K562 (cell line): Measurements from ENCODE around the gene PIANP. TPM values are rescaled to one million over a fixed set of nuclear protein-coding genes. Genes with fewer than 3 reads are reported as not detected.

Source experiments
- BMI1 ChIP-seq: fragments of 150-350 bp; IDR thresholded peaks from 2 replicates; pipeline ENCODE4 v1.6.1; 2014; ENCODE audit warnings: low read length
- BRF2 ChIP-seq: IDR thresholded peaks from 3 replicates; pipeline ENCODE4 v1.6.1; 2011; ENCODE audit warnings: borderline replicate concordance, mild to moderate bottlenecking; ENCODE audit not compliant: insufficient read length, insufficient read depth
- CREB5 ChIP-seq: fragments of 250-450 bp; sonication (Bioruptor Pico); IDR thresholded peaks from 2 replicates; pipeline ENCODE4 v1.5.0; 2020; ENCODE audit warnings: mild to moderate bottlenecking
- HDGF ChIP-seq: fragments of 450-650 bp; IDR thresholded peaks from 2 replicates; pipeline ENCODE4 v1.6.1; 2016
- HLTF ChIP-seq: fragments of 450-650 bp; IDR thresholded peaks from 2 replicates; pipeline ENCODE4 v1.6.1; 2016
- MECOM ChIP-seq: fragments of 250-450 bp; sonication (Bioruptor Pico); IDR thresholded peaks from 2 replicates; pipeline ENCODE4 v1.8.0; 2022; ENCODE audit warnings: inconsistent platforms
- RB1 ChIP-seq: fragments of 450-650 bp; IDR thresholded peaks from 2 replicates; pipeline ENCODE4 v1.6.1; 2017; ENCODE audit warnings: low read depth, mild to moderate bottlenecking
- RBM39 ChIP-seq: fragments of 200-400 bp; formaldehyde crosslinking; optimal IDR thresholded peaks from 2 replicates; pipeline ENCODE3; 2018; ENCODE audit warnings: low read depth, low read length
- SMAD3 ChIP-seq: fragments of 450-650 bp; formaldehyde crosslinking; conservative IDR thresholded peaks from 2 replicates; pipeline ENCODE4 v1.4.0; 2020; ENCODE audit warnings: mild to moderate bottlenecking
- SP2 ChIP-seq: IDR thresholded peaks from 2 replicates; pipeline ENCODE4 v1.6.1; 2011; ENCODE audit warnings: mild to moderate bottlenecking, low read depth, low read length, moderate library complexity; ENCODE audit not compliant: poor library complexity, severe bottlenecking; ENCODE audit errors: extremely low read depth
- SUPT5H ChIP-seq: fragments of 450-650 bp; IDR thresholded peaks from 2 replicates; pipeline ENCODE4 v1.6.1; 2016
- THRAP3 ChIP-seq: fragments of 450-650 bp; IDR thresholded peaks from 2 replicates; pipeline ENCODE4 v1.6.1; 2016; ENCODE audit warnings: mild to moderate bottlenecking, inconsistent platforms, borderline replicate concordance
- TRIM24 ChIP-seq, 2 experiments: fragments of 450-650 bp; IDR thresholded peaks; 2 replicates each; pipeline ENCODE4 v1.6.1; 2016
- ZNF395 ChIP-seq: fragments of 200-800 bp; sonication (Bioruptor generic); IDR thresholded peaks from 2 replicates; pipeline ENCODE4 v1.6.1; 2017; ENCODE audit warnings: missing genetic modification characterization, missing compliant biosample characterization
- ZNF695 ChIP-seq: fragments of 450-650 bp; formaldehyde crosslinking; IDR thresholded peaks from 2 replicates; pipeline ENCODE4 v1.4.0; 2020; ENCODE audit warnings: mild to moderate bottlenecking, moderate library complexity
- ZNF764 ChIP-seq: fragments of 250-450 bp; sonication (Bioruptor Pico); IDR thresholded peaks from 2 replicates; pipeline ENCODE4 v1.4.0; 2020; ENCODE audit warnings: low read depth, mild to moderate bottlenecking, moderate library complexity
- ZNF77 ChIP-seq: fragments of 250-450 bp; sonication (Bioruptor Pico); IDR thresholded peaks from 2 replicates; pipeline ENCODE4 v1.5.0; 2020
- polyA plus RNA-seq, 8 experiments: library from polyadenylated mRNA; depleted of rRNA in 4 of 8; stranded (reverse) in 5 of 8; unstranded in 3 of 8; fragments of >200 nt; fragmentation: Nextera tagmentation in 2 of 8; fragmentation: Illumina TruSeq in 1 of 8; extraction: Ambion mirVana in 2 of 8; extraction: Trizol in 1 of 8; gene quantifications; 2 replicates each; pipeline versions ENCODE4 v1.2.1 to v1.2.3, GENCODE V29; 2011 to 2014; ENCODE audit warnings: inconsistent platforms in 1 of 8, missing spikeins in 1 of 8
- total RNA-seq, 7 experiments: library from RNA; depleted of rRNA in 6 of 7; stranded (reverse); fragments of >200 nt in 6 of 7; fragmentation: Illumina TruSeq in 2 of 7; extraction: Trizol in 2 of 7; gene quantifications; 2 replicates each; pipeline versions ENCODE4 v1.2.1 to v1.2.3, GENCODE V29; 2011 to 2021; ENCODE audit warnings: low replicate concordance in 1 of 7
- TF ChIP-seq, protein P1 (sequence below), 2 experiments: fragments of 150-350 bp in 1 of 2; IDR thresholded peaks; 2 replicates each; pipeline ENCODE4 v1.6.1; 2012 to 2016; ENCODE audit warnings: low read depth in 2 of 2, low read length in 2 of 2, mild to moderate bottlenecking in 1 of 2, moderate library complexity in 1 of 2
- TF ChIP-seq, protein P2 (sequence below), 2 experiments: IDR thresholded peaks; 2 replicates each; pipeline ENCODE4 v1.6.1; 2012; ENCODE audit warnings: improper control_type of control experiment in 2 of 2, low read depth in 2 of 2, low read length in 2 of 2, borderline replicate concordance in 1 of 2

The PIANP gene
- total and polyA plus RNA-seq, 9 of the 15 experiments (the other 6 are each of a cell fraction or from before 2014, with no cell fraction given): 0.07 TPM; not detected in 8

DNA sequence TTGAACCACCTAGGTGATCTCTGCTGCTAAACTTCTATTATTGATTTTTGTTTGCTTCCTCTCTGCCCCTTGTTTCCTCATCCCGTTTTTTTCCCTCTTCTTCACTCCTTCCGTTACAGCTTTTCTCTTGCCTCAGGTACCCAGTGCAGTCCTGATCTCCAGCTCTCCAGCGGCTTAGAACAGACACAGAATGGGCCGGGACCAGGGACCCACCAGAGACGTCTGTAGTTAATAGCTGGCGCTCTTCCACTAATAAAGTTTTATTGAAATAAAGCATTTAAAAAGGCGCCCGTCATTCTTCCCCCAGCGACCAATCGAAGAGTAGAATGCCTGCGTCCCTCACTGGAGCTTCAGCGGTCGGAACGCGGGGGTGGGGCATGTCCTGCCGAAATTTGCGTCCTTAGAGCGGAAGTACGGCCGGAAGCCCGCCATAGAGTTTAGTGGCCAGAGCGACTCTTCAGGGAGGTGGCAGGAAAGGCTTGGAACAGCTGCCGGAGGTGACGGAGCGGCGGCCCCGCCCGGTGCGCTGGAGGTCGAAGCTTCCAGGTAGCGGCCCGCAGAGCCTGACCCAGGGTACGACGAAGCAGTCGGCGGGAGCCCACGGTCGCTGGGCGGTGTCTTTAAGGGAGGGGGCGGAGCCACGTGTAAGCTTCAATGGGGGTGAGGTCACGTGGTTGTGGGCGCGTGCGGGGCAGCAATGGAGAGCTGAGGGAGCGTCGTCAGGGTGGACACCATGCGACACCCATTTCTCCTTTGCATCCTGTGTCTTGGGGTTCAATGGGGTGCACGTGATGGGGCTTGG is 23.2 kb upstream of the PIANP start, which contains the start of gene COPS7A (continued):
- TF ChIP-seq, protein P1, sequence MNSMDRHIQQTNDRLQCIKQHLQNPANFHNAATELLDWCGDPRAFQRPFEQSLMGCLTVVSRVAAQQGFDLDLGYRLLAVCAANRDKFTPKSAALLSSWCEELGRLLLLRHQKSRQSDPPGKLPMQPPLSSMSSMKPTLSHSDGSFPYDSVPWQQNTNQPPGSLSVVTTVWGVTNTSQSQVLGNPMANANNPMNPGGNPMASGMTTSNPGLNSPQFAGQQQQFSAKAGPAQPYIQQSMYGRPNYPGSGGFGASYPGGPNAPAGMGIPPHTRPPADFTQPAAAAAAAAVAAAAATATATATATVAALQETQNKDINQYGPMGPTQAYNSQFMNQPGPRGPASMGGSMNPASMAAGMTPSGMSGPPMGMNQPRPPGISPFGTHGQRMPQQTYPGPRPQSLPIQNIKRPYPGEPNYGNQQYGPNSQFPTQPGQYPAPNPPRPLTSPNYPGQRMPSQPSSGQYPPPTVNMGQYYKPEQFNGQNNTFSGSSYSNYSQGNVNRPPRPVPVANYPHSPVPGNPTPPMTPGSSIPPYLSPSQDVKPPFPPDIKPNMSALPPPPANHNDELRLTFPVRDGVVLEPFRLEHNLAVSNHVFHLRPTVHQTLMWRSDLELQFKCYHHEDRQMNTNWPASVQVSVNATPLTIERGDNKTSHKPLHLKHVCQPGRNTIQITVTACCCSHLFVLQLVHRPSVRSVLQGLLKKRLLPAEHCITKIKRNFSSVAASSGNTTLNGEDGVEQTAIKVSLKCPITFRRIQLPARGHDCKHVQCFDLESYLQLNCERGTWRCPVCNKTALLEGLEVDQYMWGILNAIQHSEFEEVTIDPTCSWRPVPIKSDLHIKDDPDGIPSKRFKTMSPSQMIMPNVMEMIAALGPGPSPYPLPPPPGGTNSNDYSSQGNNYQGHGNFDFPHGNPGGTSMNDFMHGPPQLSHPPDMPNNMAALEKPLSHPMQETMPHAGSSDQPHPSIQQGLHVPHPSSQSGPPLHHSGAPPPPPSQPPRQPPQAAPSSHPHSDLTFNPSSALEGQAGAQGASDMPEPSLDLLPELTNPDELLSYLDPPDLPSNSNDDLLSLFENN (IDR thresholded peaks at IDR 0.05; ENCODE audit: low read depth in 2 of 2, low read length in 2 of 2): no peak
- no peak for TF ChIP-seq ZNF764 (CRISPR knock-in tag)
- TF ChIP-seq SP2: peak; percentile 84
- no peak for TF ChIP-seq SMAD3 (CRISPR knock-in tag)
- TF ChIP-seq RBM39: no peak
- TF ChIP-seq, protein P2, sequence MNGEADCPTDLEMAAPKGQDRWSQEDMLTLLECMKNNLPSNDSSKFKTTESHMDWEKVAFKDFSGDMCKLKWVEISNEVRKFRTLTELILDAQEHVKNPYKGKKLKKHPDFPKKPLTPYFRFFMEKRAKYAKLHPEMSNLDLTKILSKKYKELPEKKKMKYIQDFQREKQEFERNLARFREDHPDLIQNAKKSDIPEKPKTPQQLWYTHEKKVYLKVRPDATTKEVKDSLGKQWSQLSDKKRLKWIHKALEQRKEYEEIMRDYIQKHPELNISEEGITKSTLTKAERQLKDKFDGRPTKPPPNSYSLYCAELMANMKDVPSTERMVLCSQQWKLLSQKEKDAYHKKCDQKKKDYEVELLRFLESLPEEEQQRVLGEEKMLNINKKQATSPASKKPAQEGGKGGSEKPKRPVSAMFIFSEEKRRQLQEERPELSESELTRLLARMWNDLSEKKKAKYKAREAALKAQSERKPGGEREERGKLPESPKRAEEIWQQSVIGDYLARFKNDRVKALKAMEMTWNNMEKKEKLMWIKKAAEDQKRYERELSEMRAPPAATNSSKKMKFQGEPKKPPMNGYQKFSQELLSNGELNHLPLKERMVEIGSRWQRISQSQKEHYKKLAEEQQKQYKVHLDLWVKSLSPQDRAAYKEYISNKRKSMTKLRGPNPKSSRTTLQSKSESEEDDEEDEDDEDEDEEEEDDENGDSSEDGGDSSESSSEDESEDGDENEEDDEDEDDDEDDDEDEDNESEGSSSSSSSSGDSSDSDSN (IDR thresholded peaks at IDR 0.05; ENCODE audit: borderline replicate concordance in 1 of 2, low read depth in 2 of 2, low read length in 2 of 2): peak; percentile 40 to 89; a peak in 2 of 4 replicates
- TF ChIP-seq ZNF695 (CRISPR knock-in tag): no peak
- no peak for TF ChIP-seq CREB5 (CRISPR knock-in tag)
- no peak; a peak in 1 of 4 replicates for TF ChIP-seq TRIM24 (IDR thresholded peaks at IDR 0.05)
- peak; percentile 68 for TF ChIP-seq SUPT5H
- TF ChIP-seq RB1: peak; percentile 73
- TF ChIP-seq THRAP3: no peak
- TF ChIP-seq ZNF395 (CRISPR knock-in tag): peak; percentile 77; the same call in 1 of the 2 replicates
- TF ChIP-seq BMI1: no peak
- no peak for TF ChIP-seq ZNF77 (CRISPR knock-in tag)
- TF ChIP-seq BRF2: no peak
- TF ChIP-seq HLTF: no peak
- TF ChIP-seq MECOM (CRISPR knock-in tag): no peak
- TF ChIP-seq HDGF: no peak
